Measurements from ENCODE around the gene PRR7.
A peak's percentile ranks its signal among the peaks of the same experiment; 100 is the strongest.
"Not testable (repeated sequence)": the region's sequence is repeated elsewhere in the genome, so short reads cannot be mapped to it uniquely, and the experiment has no call there.

Gene PRR7

GRCh38 chr5:177446200-177447065 lies at the start of gene PRR7:
TSS of gene PRR7 (plus strand) at chr5:177446814. CDS start at chr5:177455068, 8,254 bp downstream.
- peak; percentile 94 for DNase-seq (ENCODE audit: low spot score)

GRCh38 chr5:177397875-177398390 lies 48.7 kb upstream of the PRR7 start:
- DNase-seq (ENCODE audit: low spot score), result no peak

GRCh38 chr5:177399997-177400868 lies 46.4 kb upstream of the PRR7 start, which contains the start of gene PFN3:
TSS of gene PFN3 (minus strand) at chr5:177400661. CDS start at chr5:177400576, 85 bp downstream.
- no peak for DNase-seq (ENCODE audit: low spot score)

- DNase-seq (ENCODE audit: low spot score), result peak; percentile 65
These were observed 44.2 kb upstream of the PRR7 start for GRCh38 chr5:177402271-177403043.

- peak; percentile 64 for DNase-seq (ENCODE audit: low spot score)
These were observed 43.4 kb upstream of the PRR7 start for GRCh38 chr5:177403102-177403791.

- peak; percentile 95 for DNase-seq (ENCODE audit: low spot score)
These were observed 42.6 kb upstream of the PRR7 start for GRCh38 chr5:177403792-177404640.

GRCh38 chr5:177404641-177405179 lies 41.9 kb upstream of the PRR7 start:
- no peak for DNase-seq (ENCODE audit: low spot score)

GRCh38 chr5:177405312-177405711 lies 41.3 kb upstream of the PRR7 start:
- DNase-seq (ENCODE audit: low spot score), result no peak

GRCh38 chr5:177405805-177406204 lies 40.8 kb upstream of the PRR7 start:
- no peak for DNase-seq (ENCODE audit: low spot score)

GRCh38 chr5:177409043-177409801 lies 37.4 kb upstream of the PRR7 start, which contains the start of gene F12:
TSS of gene F12 (minus strand) at chr5:177409564. CDS start at chr5:177409527, 37 bp downstream.
- DNase-seq (ENCODE audit: low spot score), result no peak

GRCh38 chr5:177410575-177410974 lies 36.0 kb upstream of the PRR7 start:
- no peak for DNase-seq (ENCODE audit: low spot score)

- DNase-seq (ENCODE audit: low spot score), result no peak
These were observed 33.9 kb upstream of the PRR7 start for GRCh38 chr5:177412603-177413233.

GRCh38 chr5:177414481-177414880 lies 32.1 kb upstream of the PRR7 start:
- DNase-seq (ENCODE audit: low spot score), result no peak

- DNase-seq (ENCODE audit: low spot score), result not testable (repeated sequence)
These were observed 29.5 kb upstream of the PRR7 start for GRCh38 chr5:177417081-177417480.

- peak; percentile 55 for DNase-seq (ENCODE audit: low spot score)
These were observed 27.6 kb upstream of the PRR7 start for GRCh38 chr5:177419046-177419445.

- DNase-seq (ENCODE audit: low spot score), result not testable (repeated sequence)
These were observed 26.1 kb upstream of the PRR7 start for GRCh38 chr5:177420472-177420871.

GRCh38 chr5:177421062-177421798 lies 25.4 kb upstream of the PRR7 start:
- DNase-seq (ENCODE audit: low spot score), result no peak

GRCh38 chr5:177423671-177424070 lies 22.9 kb upstream of the PRR7 start:
- no peak for DNase-seq (ENCODE audit: low spot score)

All from AG08396 (cell line).